Eye (tissue), 1 donor: Measurements from ENCODE around the gene FHOD3.
A peak's percentile ranks its signal among the peaks of the same experiment; 100 is the strongest.

Experiments
- DNase-seq: peaks from one replicate; pipeline ENCODE4 v3.0.0-alpha.2; 2015

Gene FHOD3

GRCh38 chr18:36415171-36415570 is 117.7 kb downstream of the FHOD3 start:
- DNase-seq = no peak

DNA sequence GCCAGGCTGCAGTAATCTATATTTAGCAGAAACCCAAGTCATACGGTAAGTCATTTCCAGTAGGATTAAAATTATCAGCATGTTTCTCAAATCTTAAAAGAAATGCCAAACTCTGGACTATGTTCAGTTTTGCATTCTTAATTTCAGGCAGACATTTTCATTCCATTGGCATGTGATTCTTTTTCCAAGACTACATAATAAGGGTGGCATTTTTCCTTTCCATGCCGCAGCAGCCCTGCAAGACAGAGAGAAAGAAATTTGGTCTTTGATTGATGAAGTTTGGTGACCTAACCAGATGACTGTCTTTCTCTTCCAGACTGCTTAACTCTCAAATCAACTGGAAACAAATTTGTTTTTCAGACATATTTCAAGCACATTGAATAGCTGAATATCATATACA is 118.1 kb downstream of the FHOD3 start:
- no peak for DNase-seq

- DNase-seq = no peak
Measured at GRCh38 chr18:36419188-36419899, 121.8 kb downstream of the FHOD3 start.

DNA sequence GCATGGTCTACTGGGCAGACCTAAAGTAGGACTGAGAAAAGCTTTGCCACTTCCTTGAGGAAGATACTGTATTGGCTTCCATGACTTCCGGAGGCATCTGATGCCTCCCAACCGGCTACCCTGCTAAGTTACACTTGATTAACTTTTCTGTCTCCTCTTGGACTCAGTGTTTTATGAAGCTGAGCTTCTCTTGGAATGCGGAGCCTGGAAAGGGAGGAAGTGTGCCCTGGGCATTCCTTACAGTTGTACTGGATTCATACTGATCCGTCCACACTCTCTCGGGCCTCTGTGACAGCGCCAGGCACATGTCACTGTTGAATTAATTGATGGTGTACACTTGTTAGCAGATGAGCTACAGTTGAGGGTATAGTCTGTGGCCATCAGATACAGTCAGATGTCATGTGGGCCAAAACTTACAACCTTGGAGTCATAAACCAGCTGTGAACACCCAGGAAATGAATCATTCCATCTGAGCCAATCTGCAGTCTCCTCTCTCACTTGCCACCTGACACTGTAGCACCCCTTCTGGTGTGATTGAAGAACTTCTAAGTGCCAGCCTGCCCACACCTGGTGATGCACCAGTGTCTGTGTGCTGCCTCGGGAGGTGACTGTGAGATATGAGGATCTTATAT is 122.5 kb downstream of the FHOD3 start:
- no peak for DNase-seq

- DNase-seq = no peak
Measured at GRCh38 chr18:36420826-36421225, 123.3 kb downstream of the FHOD3 start.

- no peak for DNase-seq
Measured at GRCh38 chr18:36424741-36425142, 127.2 kb downstream of the FHOD3 start.

- DNase-seq = no peak
Measured at GRCh38 chr18:36427369-36427768, 129.9 kb downstream of the FHOD3 start.

- DNase-seq = no peak
Measured at GRCh38 chr18:36427831-36428230, 130.3 kb downstream of the FHOD3 start.

DNA sequence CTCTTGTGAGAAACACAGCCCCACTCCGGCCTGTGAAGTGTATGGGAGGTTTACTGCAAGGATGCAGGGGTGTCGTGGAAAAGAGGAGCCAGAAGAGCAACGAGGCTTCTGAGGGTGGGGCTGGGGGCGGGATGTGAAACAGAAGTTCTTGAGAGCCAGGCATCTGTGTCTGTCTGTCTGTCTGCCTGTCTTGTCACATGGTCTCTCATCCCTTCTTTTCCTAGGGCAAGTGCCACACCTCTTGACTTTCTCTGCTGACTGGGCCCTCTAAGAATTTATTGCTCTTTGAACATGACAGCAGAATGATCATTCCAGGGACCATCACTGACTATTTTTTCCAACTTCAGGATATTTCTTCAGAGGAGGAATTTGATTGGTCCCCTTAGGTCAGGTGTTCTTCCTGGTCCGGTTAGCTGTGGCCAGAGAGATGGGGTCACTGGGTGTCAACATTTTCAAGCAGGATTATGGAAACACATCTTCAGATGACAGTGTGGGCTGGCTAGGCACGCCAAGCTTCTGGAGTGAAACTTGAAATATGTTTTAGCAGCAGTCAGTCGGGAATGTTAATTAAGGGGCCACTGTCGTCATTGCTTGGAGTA is 131.0 kb downstream of the FHOD3 start:
- no peak for DNase-seq

GRCh38 chr18:36432880-36433555 is 135.5 kb downstream of the FHOD3 start:
- no peak for DNase-seq

GRCh38 chr18:36436387-36436786 is 138.9 kb downstream of the FHOD3 start:
- DNase-seq = no peak

DNA sequence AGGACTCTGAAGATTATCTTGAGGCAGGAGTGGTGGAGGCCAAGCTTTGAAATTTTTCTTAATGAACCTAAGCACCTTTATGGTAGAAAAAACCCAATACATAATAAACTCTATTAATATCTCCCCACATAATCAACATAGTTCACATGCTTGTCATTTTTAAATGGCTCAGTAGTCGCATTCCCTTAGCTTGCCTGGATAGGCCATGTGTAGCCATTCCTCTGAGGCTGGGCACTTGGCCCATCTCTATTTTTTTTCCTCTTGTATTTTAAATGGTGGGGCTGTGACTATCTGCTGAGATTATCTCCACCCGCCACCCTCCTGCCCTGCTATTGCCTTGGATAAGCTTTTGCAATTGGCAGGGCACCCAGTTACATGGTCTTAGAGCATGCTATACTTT is 143.1 kb downstream of the FHOD3 start:
- DNase-seq = no peak

DNA sequence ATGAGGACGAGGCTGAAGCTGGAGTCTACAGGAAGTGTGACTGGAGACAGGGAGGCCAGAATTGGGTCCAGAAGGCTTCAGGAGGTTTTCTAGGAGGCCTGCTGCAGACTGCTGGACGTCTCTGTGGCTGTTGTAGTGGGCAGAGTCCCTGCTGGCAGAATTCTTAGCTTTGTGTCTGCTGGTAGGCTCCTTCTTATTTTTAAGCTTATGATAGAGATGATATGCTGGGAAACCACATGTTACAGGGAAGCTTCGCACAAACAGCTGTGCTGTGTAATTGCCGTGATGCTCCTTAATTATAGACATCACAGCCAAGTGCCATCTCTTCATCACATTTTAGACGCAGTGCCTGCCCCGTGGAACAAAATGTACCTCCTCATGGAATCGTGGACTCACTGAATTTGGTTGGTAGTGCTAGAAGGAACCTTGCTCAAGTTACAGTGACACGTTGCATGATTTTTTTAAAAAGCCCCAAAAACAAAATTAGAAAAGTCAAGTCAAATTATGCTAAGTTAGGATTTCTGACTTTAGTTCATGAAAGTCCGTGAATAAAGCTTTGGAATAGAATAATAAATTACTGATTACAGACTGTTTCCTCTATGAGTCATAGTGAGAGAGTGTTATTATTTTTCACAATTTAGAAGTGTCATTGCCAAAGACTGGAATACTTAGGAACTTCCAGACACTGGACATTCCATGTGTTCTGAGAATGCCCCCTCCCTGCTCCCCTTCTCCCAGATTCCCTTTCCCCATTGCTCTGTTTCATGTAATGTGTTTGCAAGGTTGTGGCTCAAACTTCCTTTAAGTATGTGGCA is 144.1 kb downstream of the FHOD3 start:
- no peak for DNase-seq

- DNase-seq = no peak
Measured at GRCh38 chr18:36442717-36443116, 145.2 kb downstream of the FHOD3 start.

- peak; percentile 77 for DNase-seq
Measured at GRCh38 chr18:36446059-36446458, 148.5 kb downstream of the FHOD3 start.

GRCh38 chr18:36448384-36449290 is 151.1 kb downstream of the FHOD3 start:
- no peak for DNase-seq

DNA sequence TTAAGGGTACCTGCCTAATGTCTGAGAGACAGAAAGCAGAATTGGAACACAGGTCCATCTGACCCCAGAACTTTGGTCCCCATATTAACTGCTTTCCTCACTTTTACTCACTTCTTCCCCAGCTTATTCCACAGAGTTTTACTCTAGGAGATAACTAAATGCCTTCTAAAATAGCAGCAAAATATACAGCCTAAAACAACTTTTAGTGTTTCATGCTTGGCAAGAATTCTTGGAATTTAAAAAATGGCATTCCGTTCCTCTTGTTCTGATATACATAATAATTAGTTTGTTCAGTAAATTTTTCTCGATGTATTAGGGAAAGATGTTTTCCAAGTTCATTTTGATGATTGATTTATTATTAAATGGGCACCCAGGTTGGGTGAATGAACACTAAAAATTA is 151.9 kb downstream of the FHOD3 start:
- no peak for DNase-seq

- no peak for DNase-seq
Measured at GRCh38 chr18:36450264-36450663, 152.8 kb downstream of the FHOD3 start.

DNA sequence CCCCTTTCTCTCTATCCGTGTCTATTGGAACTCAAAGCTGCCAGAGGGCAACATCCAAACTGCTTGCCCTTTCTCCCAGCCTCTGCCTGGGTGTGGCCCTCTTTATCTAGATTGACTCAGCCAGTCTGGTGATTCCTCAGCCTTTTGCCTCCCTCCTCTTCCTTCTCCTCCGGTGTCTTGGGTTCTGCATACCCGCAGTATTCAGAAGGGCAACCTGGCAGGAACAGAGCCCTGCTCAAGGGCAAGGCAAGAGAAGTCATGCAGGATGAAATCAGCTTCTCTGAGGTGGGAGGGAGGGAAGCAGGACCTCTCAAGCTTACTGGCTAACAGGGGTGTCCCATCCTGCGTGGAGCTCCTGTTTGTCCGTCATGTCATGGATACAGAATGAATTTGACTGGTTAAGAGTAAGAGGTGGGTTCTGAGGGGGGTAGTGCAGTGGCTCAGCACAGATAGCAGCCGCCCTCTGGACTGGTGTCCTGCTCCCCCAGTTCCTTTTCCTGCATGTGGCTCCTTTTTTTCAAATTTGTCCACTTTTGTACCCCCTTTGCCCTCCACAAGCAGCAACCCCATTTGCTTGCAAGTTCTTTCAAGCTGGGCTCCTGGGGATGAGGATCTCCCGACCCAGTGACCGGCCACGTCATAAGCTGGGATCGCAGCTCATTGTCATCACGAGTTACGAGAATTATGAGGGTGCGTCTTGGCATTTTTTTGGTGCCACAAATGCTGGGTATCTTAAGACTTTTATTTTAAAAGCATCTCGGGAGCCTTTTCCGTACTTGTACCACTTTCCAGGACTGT is 154.1 kb downstream of the FHOD3 start:
- no peak for DNase-seq

DNA sequence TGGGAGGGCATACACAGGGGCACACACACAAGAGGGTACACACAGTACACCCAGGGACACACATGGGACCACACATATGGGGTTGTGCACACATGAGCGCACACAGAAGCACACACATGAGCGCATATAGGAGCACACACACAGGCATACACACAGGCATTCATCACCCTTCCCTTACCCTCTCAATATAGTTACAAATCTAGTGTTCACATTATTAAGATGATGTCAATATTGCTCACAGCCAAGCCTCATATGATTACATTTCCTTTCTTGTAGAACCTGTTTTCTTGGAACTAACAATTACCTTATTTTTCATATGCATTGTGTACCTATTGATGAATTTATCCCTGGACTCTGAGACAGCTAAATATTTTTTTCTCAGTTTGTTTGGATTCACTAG is 156.7 kb downstream of the FHOD3 start:
- no peak for DNase-seq
